Liver (tissue), 3 donors: ENCODE results near the gene TFDP2.

ENCODE experiments used
- CTCF ChIP-seq: fragments of 150-350 bp; IDR thresholded peaks from 2 replicates; pipeline ENCODE4 v1.5.1; 2017; ENCODE audit warnings: improper control_type of control experiment, low read depth, low read length; ENCODE audit not compliant: missing input control
- MAX ChIP-seq: IDR thresholded peaks from 2 replicates; pipeline ENCODE4 v1.6.1; 2016; ENCODE audit warnings: antibody characterized with exemption
- TAF1 ChIP-seq: conservative IDR thresholded peaks from 2 replicates; pipeline ENCODE4 v1.6.1; 2016; ENCODE audit warnings: antibody characterized with exemption, mild to moderate bottlenecking
- donor health status: healthy.
- donor health status: healthy.

DNA sequence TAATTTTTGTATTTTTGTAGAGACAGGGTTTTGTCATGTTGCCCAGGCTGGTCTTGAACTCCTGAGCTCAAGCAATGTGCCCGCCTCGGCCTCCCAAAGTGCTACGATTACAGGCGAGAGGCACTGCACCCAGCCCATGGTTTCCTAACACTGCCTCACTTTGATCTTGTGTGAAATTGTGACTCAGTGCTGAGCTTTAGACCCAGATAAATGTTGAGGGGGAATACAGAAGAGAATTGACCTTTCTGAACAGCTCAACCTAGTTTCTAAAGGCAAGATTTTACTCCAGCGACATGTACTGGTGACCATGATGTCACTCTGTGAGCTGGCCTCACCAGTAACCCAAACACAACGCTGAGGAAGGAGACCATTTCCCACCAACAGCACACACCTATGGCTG, 199.4 kb downstream of the TFDP2 start:
- TF ChIP-seq TAF1 (no peak), CTCF (no peak), MAX (no peak)
